H1 (cell line): ENCODE measurements around the gene FBXO46.

Experiments used
- GTF2F1 ChIP-seq: IDR thresholded peaks from 2 replicates; pipeline ENCODE4 v1.6.1; 2012; ENCODE audit warnings: low read depth, low read length, improper control_type of control experiment, borderline replicate concordance
- JUND ChIP-seq: IDR thresholded peaks from 2 replicates; pipeline ENCODE4 v1.6.1; 2011; ENCODE audit warnings: mild to moderate bottlenecking, improper control_type of control experiment, low read length

- TF ChIP-seq JUND (no peak), GTF2F1 (no peak)
These were observed 16.2 kb upstream of the FBXO46 start for GRCh38 chr19:45746866-45747265.
